ENCODE data around the gene RBPJL. TPM values are rescaled to one million over a fixed set of nuclear protein-coding genes. Genes with fewer than 3 reads are reported as not detected.

Gene RBPJL
- total RNA-seq, 1 experiment from 2014 or later, result 0.85 TPM

DNA sequence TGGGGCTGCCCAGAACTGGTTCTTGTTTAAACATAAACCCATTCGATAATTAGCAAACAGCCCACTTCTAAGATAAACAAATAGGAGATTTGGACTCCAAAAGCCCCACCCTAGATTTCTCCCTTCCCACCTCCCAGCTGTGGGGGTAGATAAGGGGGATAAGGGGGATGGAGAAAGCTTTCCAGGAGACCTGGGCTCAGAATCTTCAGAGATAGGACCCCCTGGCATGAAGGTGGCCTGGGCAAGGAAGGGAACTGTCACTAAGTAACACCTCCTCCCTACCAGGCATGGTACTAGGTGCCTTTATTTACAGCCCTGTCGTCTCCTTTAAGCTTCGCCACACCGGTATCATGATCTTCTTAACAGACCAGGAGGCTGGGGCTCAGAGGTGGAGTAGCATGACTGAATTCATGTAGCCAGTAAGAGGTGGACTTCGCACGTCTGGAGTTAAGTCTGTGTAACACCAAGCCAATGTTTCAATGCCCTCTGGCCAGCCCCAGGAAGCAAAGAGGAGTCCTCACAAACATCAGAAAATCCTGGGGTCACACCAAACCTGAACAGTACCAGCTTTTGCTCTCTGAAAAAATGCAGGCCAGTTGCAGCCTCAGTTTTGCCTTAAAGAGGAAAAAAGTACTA is 37.0 kb downstream of the RBPJL start:
- H3K27ac Mint-ChIP-seq, result peak overlapping the region; percentile 98
- no peaks in the 10 kb centered on the region for H3K27me3 Mint-ChIP-seq (ENCODE audit: low read depth)
- DNase-seq (ENCODE audit: low spot score) (no peak), ATAC-seq (no peak)
- CTCF ChIA-PET, result interaction anchor here (0.8 to 4.4 kb wide), 9 partner anchors 9 to 93 kb away, joined by 3 to 27 read pairs (median 4); partner anchors contain the start of gene SYS1
- POLR2A ChIA-PET, result interaction anchor here (1.1 to 2.4 kb wide), 3 partner anchors 19 to 22 kb away, joined by 3 to 11 read pairs (median 5); partner anchors contain the start of gene SYS1
- peaks cover 5% of the 10 kb centered on the region for H3K36me3 Mint-ChIP-seq
- H3K9me3 Mint-ChIP-seq, result no peaks in the 10 kb centered on the region
- TF ChIP-seq USF2 (CRISPR knock-in tag; IDR thresholded peaks at IDR 0.05) (no peak), CBFB (CRISPR knock-in tag; IDR thresholded peaks at IDR 0.05; ENCODE audit: low read depth) (no peak), NR2C2 (CRISPR knock-in tag; IDR thresholded peaks at IDR 0.05) (no peak), PRRX2 (CRISPR knock-in tag; IDR thresholded peaks at IDR 0.05) (no peak), AR (CRISPR knock-in tag; IDR thresholded peaks at IDR 0.05) (no peak), JUN (CRISPR knock-in tag; IDR thresholded peaks at IDR 0.05) (no peak), GTF2I (CRISPR knock-in tag; conservative IDR thresholded peaks at IDR 0.05) (no peak), KAT7 (CRISPR knock-in tag; IDR thresholded peaks at IDR 0.05; ENCODE audit: borderline replicate concordance) (no peak), SMAD3 (CRISPR knock-in tag; IDR thresholded peaks at IDR 0.05; ENCODE audit: borderline replicate concordance) (no peak), ZNF263 (CRISPR knock-in tag; IDR thresholded peaks at IDR 0.05; ENCODE audit: low read depth) (no peak), NFATC4 (CRISPR knock-in tag; IDR thresholded peaks at IDR 0.05) (no peak), TP53 (CRISPR knock-in tag; IDR thresholded peaks at IDR 0.05) (no peak), EMX1 (CRISPR knock-in tag; IDR thresholded peaks at IDR 0.05) (no peak), USF1 (CRISPR knock-in tag; IDR thresholded peaks at IDR 0.05) (no peak), ERG (CRISPR knock-in tag; IDR thresholded peaks at IDR 0.05) (no peak)
- TF ChIP-seq, protein P1, sequence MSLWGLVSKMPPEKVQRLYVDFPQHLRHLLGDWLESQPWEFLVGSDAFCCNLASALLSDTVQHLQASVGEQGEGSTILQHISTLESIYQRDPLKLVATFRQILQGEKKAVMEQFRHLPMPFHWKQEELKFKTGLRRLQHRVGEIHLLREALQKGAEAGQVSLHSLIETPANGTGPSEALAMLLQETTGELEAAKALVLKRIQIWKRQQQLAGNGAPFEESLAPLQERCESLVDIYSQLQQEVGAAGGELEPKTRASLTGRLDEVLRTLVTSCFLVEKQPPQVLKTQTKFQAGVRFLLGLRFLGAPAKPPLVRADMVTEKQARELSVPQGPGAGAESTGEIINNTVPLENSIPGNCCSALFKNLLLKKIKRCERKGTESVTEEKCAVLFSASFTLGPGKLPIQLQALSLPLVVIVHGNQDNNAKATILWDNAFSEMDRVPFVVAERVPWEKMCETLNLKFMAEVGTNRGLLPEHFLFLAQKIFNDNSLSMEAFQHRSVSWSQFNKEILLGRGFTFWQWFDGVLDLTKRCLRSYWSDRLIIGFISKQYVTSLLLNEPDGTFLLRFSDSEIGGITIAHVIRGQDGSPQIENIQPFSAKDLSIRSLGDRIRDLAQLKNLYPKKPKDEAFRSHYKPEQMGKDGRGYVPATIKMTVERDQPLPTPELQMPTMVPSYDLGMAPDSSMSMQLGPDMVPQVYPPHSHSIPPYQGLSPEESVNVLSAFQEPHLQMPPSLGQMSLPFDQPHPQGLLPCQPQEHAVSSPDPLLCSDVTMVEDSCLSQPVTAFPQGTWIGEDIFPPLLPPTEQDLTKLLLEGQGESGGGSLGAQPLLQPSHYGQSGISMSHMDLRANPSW (CRISPR knock-in tag; conservative IDR thresholded peaks at IDR 0.05; ENCODE audit: low read depth), result no peak
- TF ChIP-seq, protein P2, sequence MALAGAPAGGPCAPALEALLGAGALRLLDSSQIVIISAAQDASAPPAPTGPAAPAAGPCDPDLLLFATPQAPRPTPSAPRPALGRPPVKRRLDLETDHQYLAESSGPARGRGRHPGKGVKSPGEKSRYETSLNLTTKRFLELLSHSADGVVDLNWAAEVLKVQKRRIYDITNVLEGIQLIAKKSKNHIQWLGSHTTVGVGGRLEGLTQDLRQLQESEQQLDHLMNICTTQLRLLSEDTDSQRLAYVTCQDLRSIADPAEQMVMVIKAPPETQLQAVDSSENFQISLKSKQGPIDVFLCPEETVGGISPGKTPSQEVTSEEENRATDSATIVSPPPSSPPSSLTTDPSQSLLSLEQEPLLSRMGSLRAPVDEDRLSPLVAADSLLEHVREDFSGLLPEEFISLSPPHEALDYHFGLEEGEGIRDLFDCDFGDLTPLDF (CRISPR knock-in tag; IDR thresholded peaks at IDR 0.05), result no peak
- H3K4me1 Mint-ChIP-seq, result peaks cover 89% of the 10 kb centered on the region
- peak overlapping the region; percentile 65 for H3K4me3 Mint-ChIP-seq

Measured in WTC11 (cell line).